ENCODE results near the gene IKZF3. TPM values are rescaled to one million over a fixed set of nuclear protein-coding genes. Genes with fewer than 3 reads are reported as not detected.

The IKZF3 gene
- total RNA-seq, 6 experiments from 2014 or later: 0.22 to 1.9 (median 0.92) TPM

DNA sequence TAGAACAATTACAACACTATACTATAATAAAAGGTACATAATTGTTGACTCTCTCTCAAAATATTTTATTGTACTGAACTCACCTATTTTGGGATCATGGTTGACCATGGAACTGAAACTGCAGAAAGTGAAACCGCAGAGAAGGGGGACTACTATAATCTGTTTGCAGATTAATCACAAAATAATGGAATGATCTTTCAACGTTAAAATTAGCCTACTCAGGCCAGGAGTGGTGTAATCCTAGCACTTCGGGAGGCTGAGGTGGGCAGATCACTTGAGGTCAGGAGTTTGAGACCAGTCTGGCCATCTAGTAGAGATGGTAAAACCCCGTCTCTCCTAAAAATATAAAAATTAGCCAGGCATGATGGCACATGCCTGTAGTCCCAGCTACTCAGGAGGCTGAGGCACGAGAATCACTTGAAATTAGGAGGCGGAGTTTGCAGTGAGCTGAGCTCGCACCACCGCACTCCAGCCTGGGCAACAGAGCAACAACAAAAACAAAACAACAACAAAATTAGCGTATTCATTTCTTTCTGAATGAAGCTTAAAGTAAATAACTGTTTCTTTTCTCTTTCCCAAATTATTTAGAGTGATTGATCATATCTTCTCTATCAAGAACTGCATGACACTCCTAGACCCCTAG is 45.6 kb downstream of the IKZF3 start:
- DNase-seq (no peak), ATAC-seq (no peak)
- TF ChIP-seq POLR2A (IDR thresholded peaks at IDR 0.05): no peak
- TF ChIP-seq CTCF (IDR thresholded peaks at IDR 0.05): no peak
- WGBS (ENCODE audit: insufficient coverage, low coverage, low lambda C conversion rate, missing lambda C conversion rate): 58% methylated on average over 5 of the region's 9 CpGs
- intact Hi-C loops (cut with DNase I): no loop called here
- no peak overlapping the region for H3K4me3 ChIP-seq
- H3K9me3 ChIP-seq: no peaks in the 10 kb centered on the region
- H3K27me3 ChIP-seq: no peaks in the 10 kb centered on the region
- no peaks in the 10 kb centered on the region for H3K4me1 ChIP-seq
- H3K36me3 ChIP-seq: no peaks in the 10 kb centered on the region
- H3K27ac ChIP-seq: no peak overlapping the region

GRCh38 chr17:39816272-39816671 is 47.8 kb downstream of the IKZF3 start:
- no peak overlapping the region for H3K4me3 ChIP-seq
- H3K36me3 ChIP-seq: no peaks in the 10 kb centered on the region
- no peaks in the 10 kb centered on the region for H3K9me3 ChIP-seq
- H3K27me3 ChIP-seq: no peaks in the 10 kb centered on the region
- ATAC-seq (no peak), DNase-seq (no peak)
- no peak overlapping the region for H3K27ac ChIP-seq
- H3K4me1 ChIP-seq: peaks cover 0 to 8% (median 0%) of the 10 kb centered on the region in 4 donors
- intact Hi-C loops (cut with DNase I): no loop called here
- TF ChIP-seq POLR2A (IDR thresholded peaks at IDR 0.05): no peak
- TF ChIP-seq CTCF (IDR thresholded peaks at IDR 0.05): no peak

- peaks cover 0 to 8% (median 0%) of the 10 kb centered on the region in 4 donors for H3K4me1 ChIP-seq
- no peaks in the 10 kb centered on the region for H3K27me3 ChIP-seq
- no peaks in the 10 kb centered on the region for H3K36me3 ChIP-seq
- no peak overlapping the region for H3K4me3 ChIP-seq
- DNase-seq: no peak
- H3K27ac ChIP-seq: no peak overlapping the region
- intact Hi-C loops (cut with DNase I): no loop called here
- TF ChIP-seq POLR2A (IDR thresholded peaks at IDR 0.05) (no peak), CTCF (IDR thresholded peaks at IDR 0.05) (no peak)
- WGBS (ENCODE audit: insufficient coverage, low coverage, low lambda C conversion rate, missing lambda C conversion rate): 69% methylated on average over 2 of the region's 2 CpGs
- no peak for ATAC-seq
- no peaks in the 10 kb centered on the region for H3K9me3 ChIP-seq
Observed at GRCh38 chr17:39814497-39814896, 49.6 kb downstream of the IKZF3 start.

GRCh38 chr17:39813631-39814030 is 50.5 kb downstream of the IKZF3 start:
- no peak for DNase-seq
- WGBS (ENCODE audit: insufficient coverage, low coverage, low lambda C conversion rate, missing lambda C conversion rate): 75% methylated on average over 11 of the region's 11 CpGs

More at GRCh38 chr17:39813631-39814030, 50.5 kb downstream of the IKZF3 start:
- intact Hi-C loops (cut with DNase I): no loop called here
- Histone ChIP-seq H3K4me3 (no peak overlapping the region), H3K27me3 (no peaks in the 10 kb centered on the region), H3K27ac (no peak overlapping the region), H3K4me1 (peaks cover 0 to 8% (median 0%) of the 10 kb centered on the region in 4 donors), H3K9me3 (no peaks in the 10 kb centered on the region), H3K36me3 (no peaks in the 10 kb centered on the region)
- no peak for TF ChIP-seq CTCF (IDR thresholded peaks at IDR 0.05)
- no peak for TF ChIP-seq POLR2A (IDR thresholded peaks at IDR 0.05)
- ATAC-seq: peak in 2 of 4 donors; percentile 28 to 36

All from right lobe of liver (tissue), 6 donors.